CD4-positive, alpha-beta T cell treated with Interleukin-12 subunit alpha and Interleukin-12 subunit beta, for 1 hour (primary cell): ENCODE data around the gene HOXA4.
A peak's percentile ranks its signal among the peaks of the same experiment; 100 is the strongest.

Experiments used
- DNase-seq: peaks from one replicate; pipeline ENCODE4 v3.0.0-alpha.2; 2020

Gene HOXA4

GRCh38 chr7:27102581-27103442, 27.7 kb downstream of the HOXA4 start, which contains the start of gene HOXA2:
HOXA2 (minus strand) TSS chr7:27102683; CDS start chr7:27102500, 183 bp downstream.
- DNase-seq = no peak

DNA sequence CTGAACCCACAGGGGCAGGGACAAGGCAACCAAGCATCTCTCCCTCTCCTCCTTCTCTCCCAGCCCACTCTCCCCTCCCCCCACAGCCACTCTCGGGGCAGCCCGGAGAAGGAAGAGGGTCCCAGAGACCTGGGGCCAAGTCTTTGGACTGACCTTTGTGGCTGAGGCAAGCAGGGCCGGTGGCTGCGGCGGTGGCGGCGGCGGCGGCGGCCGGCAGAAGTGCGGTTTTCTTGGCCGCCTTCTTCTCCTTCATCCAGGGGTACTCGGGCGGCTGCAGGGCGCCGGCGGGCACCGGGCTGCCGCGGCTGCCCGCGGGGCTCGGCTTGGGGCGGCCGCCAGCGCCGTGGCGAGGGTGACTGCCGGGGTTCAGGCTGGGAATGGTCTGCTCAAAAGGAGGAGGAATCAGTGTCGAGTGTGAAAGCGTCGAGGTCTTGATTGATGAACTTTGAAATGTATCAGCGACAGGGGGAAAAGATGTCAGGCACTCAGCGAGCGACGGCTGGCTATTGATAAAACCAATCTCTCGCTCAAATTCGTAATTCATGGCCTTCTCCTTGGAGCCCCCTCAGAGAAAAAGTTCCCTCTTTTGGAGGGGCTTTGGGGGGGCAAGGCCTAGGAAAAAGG, 28.5 kb downstream of the HOXA4 start:
- DNase-seq = no peak

DNA sequence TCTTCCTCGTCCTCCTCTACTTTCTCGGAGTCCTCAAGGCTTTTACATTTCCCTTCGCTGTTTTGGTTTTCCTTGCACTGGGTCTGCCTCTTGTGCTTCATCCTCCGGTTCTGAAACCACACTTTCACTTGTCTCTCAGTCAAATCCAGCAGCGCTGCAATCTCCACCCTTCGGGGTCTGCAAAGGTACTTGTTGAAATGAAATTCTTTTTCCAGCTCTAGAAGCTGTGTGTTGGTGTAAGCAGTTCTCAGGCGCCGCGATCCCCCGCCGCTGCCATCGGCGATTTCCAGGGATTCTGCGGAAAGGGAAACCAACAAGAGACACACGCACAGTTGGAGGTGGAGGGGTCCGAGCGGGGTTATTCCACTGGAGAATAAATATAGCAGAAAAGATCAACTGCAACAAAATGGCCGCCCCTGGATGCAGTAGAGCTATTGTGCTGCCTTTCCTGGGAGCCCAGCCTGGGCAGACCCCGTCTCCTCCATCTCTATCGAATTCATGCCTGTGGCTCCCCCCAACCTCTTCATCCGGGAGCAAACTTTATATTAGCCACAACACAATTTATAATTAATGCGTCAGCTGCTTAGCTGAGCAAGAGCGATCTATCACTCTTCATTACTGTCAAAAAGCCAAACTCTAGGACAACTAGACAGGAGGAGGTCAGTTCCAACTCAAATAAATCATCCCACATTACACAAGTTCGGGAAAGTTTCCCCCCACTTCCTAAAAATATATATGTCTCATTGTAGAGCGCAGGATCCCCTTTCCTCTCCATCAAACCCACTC, 29.2 kb downstream of the HOXA4 start:
- no peak for DNase-seq

DNA sequence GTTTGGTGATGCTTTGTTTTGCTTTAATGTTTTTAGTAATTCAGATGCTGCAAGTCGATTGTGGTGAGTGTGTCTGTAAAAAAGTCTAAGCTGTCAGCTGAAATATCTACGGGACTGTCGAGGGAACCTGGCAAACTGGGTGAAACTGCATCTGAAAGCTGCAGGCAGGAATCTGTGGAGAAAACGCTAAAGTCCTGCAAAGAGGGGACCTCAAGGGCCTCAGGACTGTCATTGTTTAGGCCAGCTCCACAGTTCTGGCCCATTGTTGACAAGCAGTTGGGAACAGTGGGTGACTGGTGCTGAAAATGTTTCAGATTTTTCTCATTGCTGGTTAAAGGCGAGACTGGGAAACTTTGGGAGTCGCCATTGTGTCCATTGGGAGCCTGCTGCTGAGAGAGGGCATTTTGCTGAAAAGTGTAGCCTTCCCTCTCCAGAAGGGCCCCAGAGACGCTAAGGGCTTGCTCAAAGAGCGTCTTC, 29.8 kb downstream of the HOXA4 start:
- no peak for DNase-seq

GRCh38 chr7:27099453-27100370, 30.8 kb downstream of the HOXA4 start:
- DNase-seq = no peak

GRCh38 chr7:27098578-27099451, 31.7 kb downstream of the HOXA4 start:
- DNase-seq = no peak

GRCh38 chr7:27097686-27098577, 32.6 kb downstream of the HOXA4 start:
- no peak for DNase-seq

DNA sequence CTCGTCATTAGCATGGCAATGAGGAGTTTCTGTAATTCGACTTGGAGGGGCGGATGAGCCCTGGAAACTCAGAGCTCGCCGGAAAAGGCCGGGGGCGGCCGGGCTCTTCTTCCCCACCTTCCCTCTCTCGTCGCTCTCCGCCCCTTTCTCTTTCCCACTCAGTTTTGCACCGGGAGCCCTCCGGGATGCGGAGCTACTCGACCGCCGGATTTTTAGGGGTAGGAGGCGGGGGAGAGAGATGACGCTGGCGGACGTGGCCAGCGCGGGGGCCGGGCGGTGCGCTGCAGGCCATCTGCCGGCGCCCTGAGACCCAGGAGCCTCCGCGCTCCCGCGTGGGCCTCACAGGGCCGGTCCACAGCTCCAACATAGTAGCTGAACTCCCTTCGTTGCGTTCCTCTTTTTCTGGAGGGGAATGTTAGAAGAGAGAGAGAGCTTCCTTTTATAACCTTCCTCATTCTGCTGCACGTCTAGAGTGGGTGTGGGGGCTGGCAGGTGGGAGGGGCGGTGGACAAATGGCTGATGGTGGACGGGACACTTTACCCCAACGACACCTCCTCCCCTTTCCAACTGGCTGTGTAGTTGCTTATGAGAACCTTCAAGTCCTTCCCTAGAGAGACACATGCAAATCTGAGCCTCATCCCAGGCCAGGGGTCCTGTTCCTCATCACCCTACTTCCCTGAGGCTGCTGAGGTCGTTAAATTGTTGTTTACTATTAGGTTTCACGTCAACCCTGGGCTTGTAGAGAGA, 33.6 kb downstream of the HOXA4 start:
- DNase-seq = no peak

DNA sequence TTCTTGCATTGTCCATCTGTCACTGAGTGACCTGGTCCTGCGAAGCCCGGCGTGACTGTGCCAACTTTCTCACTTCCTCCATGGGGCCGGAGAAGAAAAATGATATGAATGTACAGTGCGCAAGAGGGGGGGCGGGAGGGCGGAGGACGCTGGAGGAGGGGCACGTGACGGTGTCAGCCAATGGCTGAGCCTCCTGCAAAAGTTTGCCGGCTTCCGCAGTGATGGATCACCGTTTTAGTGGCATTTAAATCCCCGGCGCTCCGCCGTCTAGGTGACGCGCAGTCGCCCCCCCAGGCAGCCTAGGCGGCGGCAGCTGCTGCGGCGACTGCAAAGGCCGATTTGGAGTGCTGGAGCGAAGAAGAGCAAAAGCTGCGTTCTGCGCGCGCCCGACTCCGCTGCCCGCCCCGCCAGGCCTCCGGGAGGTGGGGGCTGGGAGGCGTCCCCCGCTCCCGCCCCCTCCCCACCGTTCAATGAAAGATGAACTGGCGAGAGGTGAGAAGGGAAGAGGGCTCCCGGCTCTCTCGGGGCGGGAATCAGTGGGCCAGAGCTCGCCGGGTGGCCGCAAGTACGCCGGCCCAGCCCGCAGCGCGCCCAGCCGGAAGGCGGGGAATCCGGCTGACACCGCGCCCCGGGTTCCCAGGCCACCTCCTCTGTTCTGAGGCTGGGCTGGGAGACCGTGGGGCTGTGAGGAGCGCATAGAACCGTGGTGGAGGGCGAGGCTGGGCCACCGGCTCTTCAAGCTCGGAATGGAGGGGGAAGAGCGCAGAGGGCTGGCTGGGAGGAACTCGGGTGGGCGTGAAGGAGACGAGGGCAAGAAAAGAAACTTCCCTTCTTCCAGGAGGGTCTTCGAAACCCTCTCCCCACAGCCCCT, 34.4 kb downstream of the HOXA4 start, which contains the start of gene HOXA1:
TSS of gene HOXA1 (minus strand) at position 104 of the 871 bp plus-strand sequence. CDS start at position 16, 88 bp downstream.
- peak; percentile 84 for DNase-seq

GRCh38 chr7:27095050-27095896, 35.3 kb downstream of the HOXA4 start:
- peak; percentile 25 for DNase-seq

- DNase-seq = no peak
Observed at GRCh38 chr7:27094304-27095049, 36.1 kb downstream of the HOXA4 start.

DNA sequence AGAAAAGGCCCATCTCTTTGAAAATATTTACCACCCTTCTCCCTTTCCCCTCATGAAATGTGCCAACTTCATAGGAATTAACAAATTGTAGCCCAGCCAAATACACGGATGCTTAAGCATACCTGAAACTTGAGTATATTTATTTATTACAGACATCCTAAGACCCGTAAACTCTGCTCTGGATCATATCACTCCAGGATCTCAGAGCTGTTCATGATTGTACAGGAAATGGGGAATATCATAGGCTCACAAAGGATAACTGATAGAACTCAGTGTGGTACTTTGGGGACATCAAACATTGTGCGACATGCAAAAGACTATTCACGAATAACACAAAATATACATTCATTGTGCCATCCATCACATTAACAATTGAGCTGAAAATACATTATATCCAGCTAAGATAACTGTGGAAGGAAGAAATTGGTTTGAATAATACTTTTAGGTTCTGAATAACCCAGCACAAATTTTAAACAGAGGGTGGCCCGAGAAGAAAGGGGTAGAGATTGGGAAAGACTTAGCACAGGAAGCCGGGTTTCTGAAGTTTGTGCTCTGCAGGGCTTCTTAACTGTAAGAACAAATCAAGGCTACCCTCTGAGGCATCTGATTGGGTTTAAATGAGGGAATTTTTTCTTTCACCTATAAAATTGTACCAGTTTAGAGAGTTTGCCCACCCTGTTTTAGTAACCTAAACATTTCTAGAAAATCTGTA, 37.2 kb downstream of the HOXA4 start:
- no peak for DNase-seq

- DNase-seq = no peak
Observed at GRCh38 chr7:27092819-27093110, 37.8 kb downstream of the HOXA4 start.

GRCh38 chr7:27091941-27092818, 38.4 kb downstream of the HOXA4 start:
- DNase-seq = no peak

GRCh38 chr7:27091105-27091504, 39.5 kb downstream of the HOXA4 start:
- DNase-seq = no peak
